GM19193 (cell line): Measurements from ENCODE around the gene C16orf92.
A peak's percentile ranks its signal among the peaks of the same experiment; 100 is the strongest.

Experiments
- POLR2A ChIP-seq: IDR thresholded peaks from 4 replicates; pipeline ENCODE4 v1.6.1; 2011; ENCODE audit not compliant: insufficient read depth, insufficient read length; ENCODE audit errors: extremely low read depth

C16orf92 gene

DNA sequence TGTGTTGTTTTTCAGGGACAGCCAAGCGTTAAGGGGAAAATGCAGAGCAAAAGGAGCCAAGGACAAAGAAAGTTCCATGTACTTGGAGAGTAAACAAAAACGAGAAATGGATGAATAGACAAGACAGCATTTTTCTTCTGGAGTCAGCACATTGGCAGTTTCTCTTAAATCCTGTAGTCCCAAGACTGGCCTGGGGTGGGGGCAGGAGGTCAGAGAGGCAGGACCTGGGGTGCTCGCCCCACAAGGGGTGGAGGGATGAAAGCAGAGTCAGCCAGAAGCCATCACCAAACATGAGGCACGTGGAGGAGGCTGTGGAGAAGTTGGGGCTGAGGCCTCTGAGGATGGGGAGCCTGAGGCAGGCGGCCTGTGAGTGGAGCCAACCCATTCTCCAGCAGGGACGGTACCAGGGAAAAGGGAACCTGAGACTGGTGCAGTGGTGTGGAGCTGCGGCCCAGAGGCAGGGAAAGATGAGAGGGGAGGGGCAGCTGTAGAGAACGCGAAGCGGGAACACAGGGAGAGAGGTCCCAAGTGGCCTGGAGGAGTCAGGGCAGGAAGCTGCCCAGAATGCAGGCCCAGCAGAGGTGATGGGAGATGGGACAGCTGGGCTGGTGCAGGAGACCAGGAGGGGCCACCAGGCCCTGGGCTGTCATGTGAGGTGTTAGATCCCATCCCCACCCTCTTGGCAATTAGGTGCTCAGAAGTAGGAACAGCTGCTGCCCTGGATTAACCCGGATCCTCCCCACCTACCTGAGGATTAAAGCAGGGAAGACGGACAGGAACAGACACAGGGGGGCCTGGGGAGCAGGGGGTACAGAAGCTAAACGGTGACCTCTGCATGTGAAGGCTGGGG is 4.8 kb downstream of the C16orf92 start:
- no peak for TF ChIP-seq POLR2A

DNA sequence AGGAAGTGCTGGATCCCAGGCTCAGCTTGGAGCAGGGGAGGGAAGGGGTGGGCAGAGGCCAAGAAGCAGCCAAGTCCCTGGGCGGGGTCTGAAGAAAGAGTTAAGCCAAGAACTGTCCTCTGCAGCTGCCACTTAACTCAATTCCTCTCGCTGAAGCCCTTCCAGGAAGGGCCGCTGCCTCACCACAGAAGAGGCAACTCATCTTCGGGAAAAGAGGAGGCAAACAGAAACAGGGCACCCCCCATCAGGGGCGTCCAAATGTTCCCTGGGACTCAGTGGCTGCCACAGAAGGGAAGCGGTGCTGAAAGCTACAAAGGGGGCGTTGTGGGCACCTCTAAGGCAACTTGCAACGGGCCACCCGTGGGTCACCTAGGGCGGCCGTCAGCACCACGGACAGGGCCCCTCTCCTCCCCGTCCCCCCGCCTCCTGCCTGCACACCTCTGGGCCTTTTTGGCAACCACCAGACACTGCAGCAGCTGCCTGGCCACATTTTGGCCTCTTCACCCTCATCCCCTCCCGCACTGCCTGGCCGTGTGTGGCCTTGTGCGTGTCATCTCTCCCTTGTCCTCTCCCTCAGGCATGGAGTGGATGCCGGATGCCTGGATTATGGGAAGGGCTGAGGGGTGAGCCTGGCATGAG is 5.6 kb downstream of the C16orf92 start:
- TF ChIP-seq POLR2A: no peak

GRCh38 chr16:30030011-30030685 is 7.2 kb downstream of the C16orf92 start:
- TF ChIP-seq POLR2A: no peak

- no peak for TF ChIP-seq POLR2A
These were observed 7.9 kb downstream of the C16orf92 start, which contains the start of gene TLCD3B for GRCh38 chr16:30030841-30031413. Gene TLCD3B (minus strand): TSS chr16:30031271. CDS start chr16:30030527, 744 bp downstream.

- no peak for TF ChIP-seq POLR2A
These were observed 8.5 kb downstream of the C16orf92 start for GRCh38 chr16:30031477-30031918.

DNA sequence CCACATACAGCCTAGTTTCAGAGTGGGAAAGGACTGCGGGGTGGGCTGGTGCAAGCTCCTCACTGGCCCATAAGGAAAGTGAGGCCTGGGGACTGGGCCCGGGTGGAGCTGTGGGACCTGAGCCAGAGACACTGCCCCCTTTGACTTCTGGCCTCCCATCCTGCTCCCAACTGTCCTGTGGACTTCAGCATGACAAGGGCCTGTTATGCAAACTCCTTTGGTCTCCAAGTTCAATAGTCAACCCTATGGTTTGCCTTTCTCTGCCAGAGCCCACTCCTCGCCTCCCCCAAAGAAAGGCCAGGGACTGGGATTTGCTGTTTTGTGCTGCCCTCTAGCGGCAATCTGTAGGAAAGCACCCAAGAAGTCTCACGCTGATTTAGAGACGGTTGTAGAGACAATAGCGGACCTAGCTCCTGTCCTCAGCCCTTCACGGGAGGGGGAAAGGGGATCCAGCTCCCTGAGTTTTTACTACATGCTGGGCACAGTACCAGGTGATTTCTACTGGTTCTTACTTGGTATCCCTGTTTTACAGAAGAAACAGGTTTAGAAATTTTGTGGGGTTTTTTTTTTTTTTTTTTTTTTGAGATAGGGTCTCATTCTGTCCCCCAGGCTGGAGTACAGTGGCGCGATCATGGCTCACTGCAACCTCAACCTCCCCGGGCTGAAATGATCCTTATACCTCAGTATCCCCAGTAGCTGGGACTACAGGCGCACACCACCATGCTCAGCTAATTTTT is 9.3 kb downstream of the C16orf92 start:
- TF ChIP-seq POLR2A: no peak

- no peak for TF ChIP-seq POLR2A
These were observed 10.3 kb downstream of the C16orf92 start for GRCh38 chr16:30033270-30033669.

DNA sequence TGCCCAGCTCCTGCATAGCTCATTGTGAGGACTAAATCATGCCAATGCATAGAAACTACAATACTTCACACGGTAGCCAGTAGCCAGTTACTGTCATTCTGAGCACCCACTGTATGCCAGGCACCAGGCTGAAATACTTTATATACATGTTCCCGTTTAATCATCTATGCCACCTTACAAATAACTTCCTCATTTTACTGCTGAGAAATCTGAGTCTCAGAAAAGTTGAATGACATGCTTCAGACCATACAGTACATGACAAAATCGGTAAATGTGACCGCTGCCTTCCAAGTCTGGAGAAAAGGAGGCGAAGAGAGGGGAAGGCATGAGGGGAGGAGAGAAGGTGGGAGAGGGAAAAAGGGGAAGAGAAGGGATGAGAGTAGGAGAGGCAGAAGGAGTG is 17.2 kb downstream of the C16orf92 start:
- no peak for TF ChIP-seq POLR2A

DNA sequence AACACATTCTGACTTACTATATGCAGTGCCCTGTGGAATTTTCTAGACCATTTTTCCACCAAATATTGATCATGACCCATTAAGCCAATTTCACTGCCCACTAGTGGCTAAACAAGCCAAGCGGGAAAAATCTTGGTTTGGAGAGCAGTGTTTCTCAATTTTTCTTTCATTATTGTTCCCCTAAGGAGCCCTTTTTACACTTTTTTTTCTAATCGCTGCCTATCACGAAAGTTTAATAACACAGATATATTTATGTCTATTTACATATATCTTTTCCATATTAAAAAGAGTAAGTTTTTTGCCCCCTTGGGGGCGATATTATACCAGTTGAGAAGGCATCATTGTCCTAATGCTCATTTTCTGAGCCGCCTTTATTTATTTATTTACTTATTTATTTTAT is 18.8 kb downstream of the C16orf92 start:
- no peak for TF ChIP-seq POLR2A

DNA sequence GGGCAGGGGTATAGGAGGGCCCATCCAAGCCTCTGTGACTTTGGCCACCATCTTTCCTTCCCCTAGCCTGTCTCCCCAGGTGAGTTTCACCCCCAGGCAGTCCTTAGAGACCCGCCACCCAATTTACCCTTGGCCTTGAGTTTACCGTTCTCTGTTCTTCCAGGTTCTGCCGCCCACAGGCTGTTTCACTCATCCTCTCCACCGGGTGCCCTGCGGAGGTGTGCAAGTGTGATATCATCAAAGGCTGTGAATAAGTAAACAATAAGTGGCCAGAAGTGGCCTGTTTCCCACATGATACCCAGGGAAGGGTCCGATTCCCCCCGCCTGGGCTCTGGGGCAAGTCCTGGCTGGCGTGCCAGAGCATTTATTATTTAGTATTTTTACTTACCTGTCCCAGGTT is 23.2 kb downstream of the C16orf92 start:
- no peak for TF ChIP-seq POLR2A

GRCh38 chr16:30046588-30046987 is 23.6 kb downstream of the C16orf92 start:
- no peak for TF ChIP-seq POLR2A

- TF ChIP-seq POLR2A: no peak
These were observed 26.9 kb downstream of the C16orf92 start for GRCh38 chr16:30049871-30050270.

- no peak for TF ChIP-seq POLR2A
These were observed 28.5 kb downstream of the C16orf92 start for GRCh38 chr16:30051518-30051917.

- peak; percentile 53 for TF ChIP-seq POLR2A
These were observed 29.8 kb downstream of the C16orf92 start for GRCh38 chr16:30052671-30053372.

DNA sequence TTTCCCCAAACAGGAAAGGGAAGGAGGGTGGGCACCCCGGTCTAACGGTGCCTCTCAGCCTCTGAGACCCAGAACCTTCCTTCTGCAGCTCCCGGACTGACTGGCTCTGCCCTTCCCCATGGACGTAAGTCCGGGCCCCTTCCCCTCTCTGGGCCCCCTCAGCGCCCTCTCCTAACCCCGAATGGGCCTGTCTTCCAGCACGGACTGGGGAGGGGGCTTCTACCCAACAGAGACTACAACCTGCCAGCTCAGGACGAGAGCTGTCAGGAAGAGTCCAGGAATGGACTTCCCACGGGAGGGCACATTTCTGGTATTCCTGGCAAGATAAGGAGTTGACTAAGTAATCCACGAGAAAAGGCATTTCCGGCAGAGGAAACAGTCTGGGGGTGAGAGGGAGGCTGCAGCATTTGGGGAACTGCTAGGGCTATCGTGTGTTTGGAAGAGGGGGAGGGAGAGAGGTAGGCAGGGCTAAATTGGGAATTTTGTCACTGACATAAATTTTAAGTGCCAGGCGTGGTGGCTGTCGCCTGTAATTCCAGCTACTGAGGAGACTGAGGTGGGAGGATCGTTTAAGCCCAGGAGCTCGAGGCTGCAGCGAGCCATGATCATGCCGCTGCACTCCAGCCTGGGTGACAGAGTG is 30.5 kb downstream of the C16orf92 start:
- TF ChIP-seq POLR2A: no peak
